HepG2 (cell line): ENCODE data around the gene CEP164. TPM values are rescaled to one million over a fixed set of nuclear protein-coding genes. Genes with fewer than 3 reads are reported as not detected.

Source experiments
- AKAP8 ChIP-seq: sonication (generic); formaldehyde crosslinking; IDR thresholded peaks from 2 replicates; pipeline ENCODE4 v1.5.1; 2020; ENCODE audit warnings: mild to moderate bottlenecking, missing genetic modification reagents
- DMAP1 ChIP-seq: IDR thresholded peaks from 2 replicates; pipeline ENCODE4 v1.6.1; 2016
- DPF2 ChIP-seq: sonication (generic); formaldehyde crosslinking; IDR thresholded peaks from 2 replicates; pipeline ENCODE4 v1.4.0; 2020; ENCODE audit warnings: mild to moderate bottlenecking, low read depth, missing genetic modification reagents, borderline replicate concordance
- ESRRA ChIP-seq: sonication (generic); formaldehyde crosslinking; IDR thresholded peaks from 2 replicates; pipeline ENCODE4 v1.5.1; 2020; ENCODE audit warnings: mild to moderate bottlenecking, low read depth, missing genetic modification reagents
- ETV5 ChIP-seq: IDR thresholded peaks from 2 replicates; pipeline ENCODE4 v1.6.1; 2018; ENCODE audit warnings: missing biosample characterization, missing genetic modification reagents, inconsistent platforms, borderline replicate concordance
- FOXJ3 ChIP-seq: sonication (generic); formaldehyde crosslinking; IDR thresholded peaks from 2 replicates; pipeline ENCODE4 v1.4.0; 2020; ENCODE audit warnings: missing genetic modification reagents, mild to moderate bottlenecking, borderline replicate concordance
- GABPB1 ChIP-seq: IDR thresholded peaks from 2 replicates; pipeline ENCODE4 v1.6.1; 2016; ENCODE audit warnings: mild to moderate bottlenecking, missing genetic modification reagents, moderate library complexity, missing compliant biosample characterization
- MED1 ChIP-seq: sonication (generic); formaldehyde crosslinking; IDR thresholded peaks from 2 replicates; pipeline ENCODE4 v1.4.0; 2020; ENCODE audit warnings: missing genetic modification reagents
- MEIS1 ChIP-seq: sonication (generic); formaldehyde crosslinking; IDR thresholded peaks from 2 replicates; pipeline ENCODE4 v1.9.0; 2021; ENCODE audit warnings: mild to moderate bottlenecking, missing genetic modification reagents, moderate library complexity, borderline replicate concordance
- POLR2A ChIP-seq, 2 experiments: IDR thresholded peaks; 2 replicates each; pipeline ENCODE4 v1.6.1; 2011; ENCODE audit warnings: low read depth in 2 of 2, low read length in 2 of 2, mild to moderate bottlenecking in 1 of 2, moderate library complexity in 1 of 2; ENCODE audit not compliant: insufficient read depth in 1 of 2
- RXRA ChIP-seq: sonication (generic); formaldehyde crosslinking; IDR thresholded peaks from 2 replicates; pipeline ENCODE4 v1.5.1; 2020; ENCODE audit warnings: missing genetic modification reagents
- TARDBP ChIP-seq: sonication (generic); formaldehyde crosslinking; IDR thresholded peaks from 2 replicates; pipeline ENCODE4 v1.8.0; 2022; ENCODE audit warnings: mild to moderate bottlenecking, missing genetic modification reagents
- YEATS2 ChIP-seq: sonication (generic); formaldehyde crosslinking; IDR thresholded peaks from 2 replicates; pipeline ENCODE4 v1.4.0; 2020; ENCODE audit warnings: missing genetic modification reagents, borderline replicate concordance
- ZBED4 ChIP-seq: sonication (generic); formaldehyde crosslinking; IDR thresholded peaks from 2 replicates; pipeline ENCODE4 v1.4.0; 2020; ENCODE audit warnings: missing genetic modification reagents, borderline replicate concordance
- ZBTB37 ChIP-seq: sonication (generic); formaldehyde crosslinking; IDR thresholded peaks from 2 replicates; pipeline ENCODE4 v1.4.0; 2020; ENCODE audit warnings: mild to moderate bottlenecking, missing genetic modification reagents
- ZC3H13 ChIP-seq: sonication (generic); formaldehyde crosslinking; IDR thresholded peaks from 2 replicates; pipeline ENCODE4 v1.8.1; 2023; ENCODE audit warnings: mild to moderate bottlenecking, missing genetic modification reagents, moderate library complexity
- ZNF124 ChIP-seq: sonication (generic); formaldehyde crosslinking; IDR thresholded peaks from 2 replicates; pipeline ENCODE4 v1.4.0; 2020; ENCODE audit warnings: missing genetic modification reagents
- ZNF33B ChIP-seq: sonication (generic); formaldehyde crosslinking; IDR thresholded peaks from 2 replicates; pipeline ENCODE4 v1.5.1; 2020; ENCODE audit warnings: mild to moderate bottlenecking, missing genetic modification reagents
- ZNF543 ChIP-seq: sonication (generic); formaldehyde crosslinking; IDR thresholded peaks from 2 replicates; pipeline ENCODE4 v1.4.0; 2020; ENCODE audit warnings: mild to moderate bottlenecking, missing genetic modification reagents
- polyA plus RNA-seq, 8 experiments: library from polyadenylated mRNA; depleted of rRNA in 3 of 8; stranded (reverse) in 7 of 8; unstranded in 1 of 8; fragments of >200 nt; fragmentation: Illumina TruSeq in 4 of 8; extraction: Trizol in 4 of 8; gene quantifications; 2 replicates each; pipeline versions ENCODE4 v1.2.1 to v1.2.3, GENCODE V29; 2011 to 2016; ENCODE audit warnings: low read depth in 4 of 8, missing spikeins in 1 of 8, mixed read lengths in 1 of 8; ENCODE audit not compliant: insufficient read depth in 1 of 8
- total RNA-seq, 5 experiments: library from RNA; depleted of rRNA; stranded (reverse); fragments of >200 nt; fragmentation: Illumina TruSeq; extraction: Trizol; gene quantifications; 2 replicates each; pipeline ENCODE4 v1.2.3, GENCODE V29; 2016; ENCODE audit warnings: low read depth in 1 of 5
- TF ChIP-seq, protein P1 (sequence below): sonication (generic); formaldehyde crosslinking; IDR thresholded peaks from 2 replicates; pipeline ENCODE4 v1.4.0; 2020; ENCODE audit warnings: mild to moderate bottlenecking, missing genetic modification reagents, borderline replicate concordance

The CEP164 gene
- total and polyA plus RNA-seq, 2 of the 13 experiments (the other 11 are each of a cell fraction or from before 2014, with no cell fraction given): 11.4 to 15.2 TPM

GRCh38 chr11:117316197-117316961 is 11.3 kb upstream of the CEP164 start, which contains the start of gene BACE1 (continued):
- TF ChIP-seq MEIS1 (CRISPR knock-in tag) (0 out of 2 replicates have a peak, but pooled peaks have one; percentile 20), ZNF33B (no peak), FOXJ3 (CRISPR knock-in tag) (peak; percentile 16; the same call in 1 of the 2 replicates), DPF2 (no peak), DMAP1 (CRISPR knock-in tag) (0 out of 2 replicates have a peak, but pooled peaks have one; percentile 17), GABPB1 (CRISPR knock-in tag) (peak; percentile 94), POLR2A (IDR thresholded peaks at IDR 0.05; ENCODE audit: insufficient read depth in 1 of 2, low read depth in 2 of 2, low read length in 2 of 2) (peak in 1 of 2 experiments; percentile 57; a peak in 2 of 4 replicates), RXRA (CRISPR knock-in tag) (peak; percentile 27), ZNF543 (CRISPR knock-in tag) (no peak), MED1 (peak; percentile 35), ZNF124 (CRISPR knock-in tag) (no peak), TARDBP (CRISPR knock-in tag) (peak; percentile 60; the same call in 1 of the 2 replicates), ZBTB37 (CRISPR knock-in tag) (no peak), ZC3H13 (CRISPR knock-in tag) (no peak), ETV5 (CRISPR knock-in tag) (peak; percentile 75), YEATS2 (CRISPR knock-in tag) (peak; percentile 60; the same call in 1 of the 2 replicates), ZBED4 (CRISPR knock-in tag) (peak; percentile 26; the same call in 1 of the 2 replicates), ESRRA (CRISPR knock-in tag) (0 out of 2 replicates have a peak, but pooled peaks have one; percentile 27), AKAP8 (no peak)
- TF ChIP-seq, protein P1, sequence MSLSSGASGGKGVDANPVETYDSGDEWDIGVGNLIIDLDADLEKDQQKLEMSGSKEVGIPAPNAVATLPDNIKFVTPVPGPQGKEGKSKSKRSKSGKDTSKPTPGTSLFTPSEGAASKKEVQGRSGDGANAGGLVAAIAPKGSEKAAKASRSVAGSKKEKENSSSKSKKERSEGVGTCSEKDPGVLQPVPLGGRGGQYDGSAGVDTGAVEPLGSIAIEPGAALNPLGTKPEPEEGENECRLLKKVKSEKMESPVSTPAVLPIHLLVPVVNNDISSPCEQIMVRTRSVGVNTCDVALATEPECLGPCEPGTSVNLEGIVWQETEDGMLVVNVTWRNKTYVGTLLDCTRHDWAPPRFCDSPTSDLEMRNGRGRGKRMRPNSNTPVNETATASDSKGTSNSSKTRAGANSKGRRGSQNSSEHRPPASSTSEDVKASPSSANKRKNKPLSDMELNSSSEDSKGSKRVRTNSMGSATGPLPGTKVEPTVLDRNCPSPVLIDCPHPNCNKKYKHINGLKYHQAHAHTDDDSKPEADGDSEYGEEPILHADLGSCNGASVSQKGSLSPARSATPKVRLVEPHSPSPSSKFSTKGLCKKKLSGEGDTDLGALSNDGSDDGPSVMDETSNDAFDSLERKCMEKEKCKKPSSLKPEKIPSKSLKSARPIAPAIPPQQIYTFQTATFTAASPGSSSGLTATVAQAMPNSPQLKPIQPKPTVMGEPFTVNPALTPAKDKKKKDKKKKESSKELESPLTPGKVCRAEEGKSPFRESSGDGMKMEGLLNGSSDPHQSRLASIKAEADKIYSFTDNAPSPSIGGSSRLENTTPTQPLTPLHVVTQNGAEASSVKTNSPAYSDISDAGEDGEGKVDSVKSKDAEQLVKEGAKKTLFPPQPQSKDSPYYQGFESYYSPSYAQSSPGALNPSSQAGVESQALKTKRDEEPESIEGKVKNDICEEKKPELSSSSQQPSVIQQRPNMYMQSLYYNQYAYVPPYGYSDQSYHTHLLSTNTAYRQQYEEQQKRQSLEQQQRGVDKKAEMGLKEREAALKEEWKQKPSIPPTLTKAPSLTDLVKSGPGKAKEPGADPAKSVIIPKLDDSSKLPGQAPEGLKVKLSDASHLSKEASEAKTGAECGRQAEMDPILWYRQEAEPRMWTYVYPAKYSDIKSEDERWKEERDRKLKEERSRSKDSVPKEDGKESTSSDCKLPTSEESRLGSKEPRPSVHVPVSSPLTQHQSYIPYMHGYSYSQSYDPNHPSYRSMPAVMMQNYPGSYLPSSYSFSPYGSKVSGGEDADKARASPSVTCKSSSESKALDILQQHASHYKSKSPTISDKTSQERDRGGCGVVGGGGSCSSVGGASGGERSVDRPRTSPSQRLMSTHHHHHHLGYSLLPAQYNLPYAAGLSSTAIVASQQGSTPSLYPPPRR: no peak
